AG09309 (cell line): ENCODE measurements around the gene PROS1.

Experiments
- DNase-seq: peaks from one replicate; pipeline ENCODE4 v3.0.0-alpha.2; 2010; ENCODE audit warnings: low read depth
- H3K4me3 ChIP-seq: 2 replicates; pipeline ENCODE4 v1.5.1; 2011; ENCODE audit warnings: mild to moderate bottlenecking, low read depth, low read length, moderate library complexity; ENCODE audit not compliant: control insufficient read depth
- CTCF ChIP-seq: IDR thresholded peaks from 2 replicates; pipeline ENCODE4 v1.5.1; 2011; ENCODE audit warnings: mild to moderate bottlenecking, low read depth, low read length, inconsistent platforms; ENCODE audit not compliant: insufficient read depth, control insufficient read depth; ENCODE audit errors: missing control alignments

The PROS1 gene

GRCh38 chr3:94009608-94010007 is 35.9 kb upstream of the PROS1 start:
- no peak overlapping the region for H3K4me3 ChIP-seq

GRCh38 chr3:94008253-94008652 is 34.6 kb upstream of the PROS1 start:
- no peak for TF ChIP-seq CTCF
- DNase-seq = no peak
- H3K4me3 ChIP-seq = no peak overlapping the region

More at GRCh38 chr3:94009608-94010007, 35.9 kb upstream of the PROS1 start:
- no peak for TF ChIP-seq CTCF
- DNase-seq = no peak

GRCh38 chr3:94004301-94004910 is 30.7 kb upstream of the PROS1 start:
- peak; percentile 71 for TF ChIP-seq CTCF
- H3K4me3 ChIP-seq = no peak overlapping the region
- peak; percentile 46 for DNase-seq

GRCh38 chr3:94001827-94002495 is 28.3 kb upstream of the PROS1 start:
- no peak for DNase-seq
- H3K4me3 ChIP-seq = no peak overlapping the region
- no peak for TF ChIP-seq CTCF

- no peak overlapping the region for H3K4me3 ChIP-seq
- no peak for TF ChIP-seq CTCF
- DNase-seq = no peak
Measured at GRCh38 chr3:94001191-94001590, 27.5 kb upstream of the PROS1 start.

GRCh38 chr3:93994056-93994455 is 20.4 kb upstream of the PROS1 start:
- no peak for DNase-seq
- no peak overlapping the region for H3K4me3 ChIP-seq
- no peak for TF ChIP-seq CTCF
